ENCODE measurements around the gene SESN1.
"Not testable (repeated sequence)": the region's sequence is repeated elsewhere in the genome, so short reads cannot be mapped to it uniquely, and the experiment has no call there.

SESN1 gene

DNA sequence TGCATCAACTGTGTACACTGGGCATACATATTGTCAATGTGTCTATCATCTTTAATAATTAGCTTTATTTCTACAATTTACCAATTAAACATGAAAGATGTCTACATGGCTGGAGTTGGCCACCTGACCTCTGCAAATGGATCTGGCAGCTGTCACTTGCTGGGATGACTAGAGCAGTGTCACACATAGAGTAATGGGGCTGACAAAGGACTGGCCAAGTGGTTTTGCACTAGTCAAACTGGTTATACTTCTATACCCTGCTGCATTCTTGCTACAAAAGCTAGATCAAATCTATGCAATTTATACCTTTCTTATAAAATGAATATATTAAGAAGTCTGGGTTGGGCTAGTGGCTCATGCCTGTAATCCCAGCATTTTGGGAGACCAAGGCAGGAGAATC is 99.3 kb downstream of the SESN1 start:
- no peak for DNase-seq

DNA sequence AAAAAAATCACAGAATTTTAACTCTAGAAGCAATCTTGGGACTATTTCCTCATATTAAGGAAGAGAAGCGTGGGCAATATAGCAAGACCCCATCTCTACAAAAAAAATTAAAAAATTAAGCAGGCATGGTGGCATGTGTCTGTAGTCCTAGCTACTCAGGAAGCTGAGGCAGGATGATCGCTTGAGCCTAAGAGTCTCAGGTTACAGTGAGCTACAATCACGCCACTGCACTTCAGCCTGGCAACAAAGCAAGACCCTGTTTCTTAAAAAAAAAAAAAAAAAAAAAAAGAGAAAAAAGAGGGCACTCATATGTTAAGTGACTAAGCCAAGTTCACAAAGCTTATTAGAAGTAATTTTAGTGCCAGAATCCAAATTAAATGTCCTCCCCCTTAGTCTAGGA is 100.8 kb downstream of the SESN1 start:
- DNase-seq, result no peak

DNA sequence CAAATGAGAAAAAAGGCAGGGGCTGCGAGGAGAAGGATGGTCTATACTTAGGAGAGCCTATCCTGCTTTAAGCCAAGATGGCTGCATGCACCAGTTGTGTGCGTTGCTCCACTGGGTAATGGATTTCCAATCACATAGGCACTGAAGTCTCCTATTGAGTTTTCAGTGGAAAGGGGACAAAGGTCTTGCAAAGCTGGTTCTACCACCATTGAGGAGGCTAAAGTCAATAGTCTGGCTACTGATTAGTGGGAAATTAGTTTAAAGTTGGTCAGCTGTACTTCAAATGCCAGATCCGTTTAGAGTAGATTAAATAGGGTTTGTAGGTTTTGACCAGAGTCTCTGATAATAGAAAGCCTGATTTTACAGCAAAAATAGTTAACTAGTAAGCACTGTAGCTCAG is 104.9 kb downstream of the SESN1 start:
- no peak for DNase-seq

DNA sequence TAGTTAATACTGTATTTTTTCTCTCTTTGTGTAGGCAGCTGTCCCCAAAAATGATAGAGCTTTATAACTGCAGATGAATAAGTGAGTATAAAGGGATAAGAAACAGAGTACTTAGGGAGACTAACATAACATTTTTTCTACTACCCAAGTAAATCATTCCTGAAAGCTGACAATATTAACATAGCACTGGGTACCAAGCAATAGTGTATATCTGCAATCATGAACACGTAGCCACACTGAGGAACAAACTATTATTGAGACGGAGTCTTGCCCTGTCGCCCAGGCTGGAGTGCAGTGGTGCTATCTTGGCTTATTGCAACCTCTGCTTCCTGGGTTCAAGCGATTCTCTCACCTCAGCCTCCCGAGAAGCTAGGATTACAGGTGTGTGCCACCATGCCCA is 105.9 kb downstream of the SESN1 start:
- no peak for DNase-seq

DNA sequence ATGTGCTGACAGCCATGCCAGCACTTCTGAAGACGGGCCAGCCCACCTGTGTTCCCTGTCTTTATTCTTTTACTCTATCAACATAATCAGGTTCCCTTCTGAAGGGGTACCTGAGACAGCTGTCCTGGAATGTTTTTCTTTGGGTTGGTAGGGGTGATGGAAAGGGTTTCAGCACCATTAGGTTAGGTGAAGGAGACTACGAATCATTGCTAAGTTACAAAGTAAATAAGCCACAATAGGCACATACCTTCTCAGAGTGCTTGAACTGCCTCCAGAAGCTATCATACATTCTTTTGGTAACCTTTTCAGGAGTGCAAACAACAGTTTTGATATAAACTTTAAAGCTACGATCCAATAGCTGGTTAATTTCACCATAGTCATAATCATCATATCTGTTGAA is 106.3 kb downstream of the SESN1 start:
- DNase-seq, result no peak

DNA sequence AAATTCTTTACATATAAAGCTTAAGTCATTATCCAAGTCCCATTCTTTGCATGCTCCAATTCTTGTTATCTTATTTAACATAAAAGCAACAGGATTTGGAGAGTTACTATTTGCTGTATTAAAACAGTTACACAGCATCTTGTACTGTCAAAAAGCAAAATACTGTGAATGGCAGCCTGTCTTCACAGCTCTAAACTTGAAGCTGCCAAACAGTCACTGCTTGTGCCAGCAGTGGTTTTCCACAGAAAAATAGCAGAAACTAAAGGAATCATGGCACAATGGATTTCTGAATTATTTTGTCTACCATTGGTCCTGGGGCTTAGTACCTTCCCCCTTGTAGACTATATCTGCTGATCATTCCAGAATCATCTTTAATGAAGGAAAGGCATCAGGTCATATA is 107.5 kb downstream of the SESN1 start:
- no peak for DNase-seq

DNA sequence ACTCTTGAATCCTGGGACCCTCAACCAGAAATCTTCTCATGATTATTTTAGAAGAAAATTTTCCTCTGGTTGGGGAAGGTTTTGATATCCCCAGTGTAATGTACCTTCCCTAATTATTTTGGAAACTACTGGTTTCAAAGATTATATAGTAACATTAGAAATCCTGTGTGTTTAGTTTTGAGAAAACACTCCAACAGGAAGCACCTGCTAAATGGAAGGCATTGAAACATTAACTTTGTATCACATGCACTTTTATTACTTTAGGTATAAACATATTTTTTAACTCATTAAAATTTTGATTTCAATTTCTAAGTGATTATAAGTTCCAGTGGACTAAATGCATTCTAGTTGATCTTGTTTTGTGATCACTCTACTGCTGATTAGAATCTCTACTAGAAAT is 109.3 kb downstream of the SESN1 start:
- no peak for DNase-seq

DNA sequence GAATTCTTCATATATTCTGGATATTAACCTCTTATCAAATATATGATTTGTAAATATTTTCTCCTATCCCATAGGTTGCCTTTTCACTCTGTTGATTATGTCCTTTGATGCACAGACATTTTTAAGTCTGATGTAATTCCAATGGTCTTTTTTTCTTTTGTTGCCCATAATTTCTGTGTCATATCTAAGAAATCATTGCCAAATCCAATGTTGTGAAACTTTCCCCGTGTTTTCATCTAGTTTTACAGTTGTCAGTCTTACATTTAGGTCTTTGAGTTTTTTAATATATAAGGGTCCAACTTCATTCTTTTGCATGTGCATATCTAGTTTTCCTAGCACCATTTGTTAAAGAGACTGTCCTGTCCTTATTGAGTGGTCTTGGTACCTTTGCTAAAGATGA is 111.5 kb downstream of the SESN1 start:
- no peak for DNase-seq

DNA sequence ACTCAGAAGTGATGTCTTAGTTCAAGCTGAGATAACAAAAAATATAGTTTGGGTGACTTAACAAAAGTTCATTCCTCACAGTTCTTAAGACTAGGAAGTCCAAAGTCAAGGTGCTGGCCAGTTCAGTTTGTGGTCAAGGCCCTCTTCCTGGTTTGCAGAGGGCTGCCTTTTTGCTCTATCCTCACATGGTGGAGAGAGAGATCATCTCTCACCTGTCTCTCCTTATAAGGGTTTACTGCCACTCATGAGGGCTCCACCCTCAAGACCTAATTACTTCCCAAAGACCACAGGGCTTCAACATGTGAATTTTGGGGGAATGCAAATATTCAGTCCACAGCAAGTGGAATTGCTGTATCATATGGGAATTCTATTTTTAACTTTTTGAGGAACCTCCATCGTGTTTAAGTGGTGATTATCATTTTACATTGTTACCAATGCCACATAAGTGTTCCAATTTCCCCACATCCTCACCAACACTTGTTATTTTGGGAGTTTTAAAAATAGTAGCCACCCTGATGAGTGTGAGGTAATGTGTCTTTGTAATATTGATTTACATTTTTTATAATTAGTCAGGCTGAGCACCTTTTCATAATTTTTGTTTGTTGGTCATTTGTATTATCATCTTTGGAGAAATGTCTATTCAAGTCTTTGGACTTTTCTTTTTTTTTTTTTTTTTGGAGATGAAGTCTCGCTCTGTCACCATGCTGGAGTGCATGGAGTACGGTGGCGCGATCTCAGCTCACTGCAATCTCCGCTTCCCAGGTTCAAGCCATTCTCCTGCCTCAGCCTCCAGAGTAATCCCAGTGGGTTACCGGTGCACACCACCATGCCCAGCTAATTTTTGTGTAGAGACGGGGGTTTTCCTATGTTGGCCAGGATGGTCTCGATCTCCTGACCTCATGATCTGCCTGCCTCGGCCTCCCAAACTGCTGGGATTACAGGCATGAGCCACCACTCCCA is 112.2 kb downstream of the SESN1 start:
- no peak for DNase-seq

DNA sequence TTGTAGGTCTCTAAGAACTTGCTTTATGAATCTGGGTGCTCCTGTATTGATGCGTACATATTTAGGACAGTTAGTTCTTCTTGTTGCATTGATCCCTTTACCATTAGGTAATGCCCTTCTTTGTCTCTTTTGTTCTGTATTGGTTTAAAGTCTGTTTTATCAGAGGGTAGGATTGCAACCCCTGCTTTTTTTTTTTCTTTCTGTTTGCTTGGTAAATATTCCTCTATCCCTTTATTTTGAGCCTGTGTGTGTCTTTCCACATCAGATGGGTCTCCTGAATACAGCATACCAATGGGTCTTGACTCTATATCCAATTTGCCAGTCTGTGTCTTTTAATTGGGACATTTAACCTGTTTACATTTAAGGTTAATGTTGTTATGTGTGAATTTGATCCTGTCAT is 116.0 kb downstream of the SESN1 start:
- not testable (repeated sequence) for DNase-seq

DNA sequence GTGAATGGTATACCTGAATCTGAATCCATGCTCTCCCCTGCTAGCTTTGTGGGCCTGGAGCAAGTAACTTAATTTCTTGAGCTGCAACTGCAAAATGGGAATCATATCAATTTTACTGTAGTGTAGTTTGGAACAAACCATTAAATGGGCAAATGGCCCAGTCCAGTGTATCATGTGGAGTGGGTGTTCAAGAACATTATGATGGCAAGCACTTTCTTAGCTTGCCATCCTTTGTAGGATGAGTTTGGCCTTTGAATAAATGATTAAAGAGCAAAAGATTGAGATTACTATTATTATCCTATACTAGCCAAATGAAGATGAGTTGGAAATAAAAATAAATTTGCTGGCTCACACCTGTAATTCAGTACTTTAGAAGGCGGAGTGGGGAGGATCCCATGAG is 120.4 kb downstream of the SESN1 start:
- DNase-seq, result no peak

DNA sequence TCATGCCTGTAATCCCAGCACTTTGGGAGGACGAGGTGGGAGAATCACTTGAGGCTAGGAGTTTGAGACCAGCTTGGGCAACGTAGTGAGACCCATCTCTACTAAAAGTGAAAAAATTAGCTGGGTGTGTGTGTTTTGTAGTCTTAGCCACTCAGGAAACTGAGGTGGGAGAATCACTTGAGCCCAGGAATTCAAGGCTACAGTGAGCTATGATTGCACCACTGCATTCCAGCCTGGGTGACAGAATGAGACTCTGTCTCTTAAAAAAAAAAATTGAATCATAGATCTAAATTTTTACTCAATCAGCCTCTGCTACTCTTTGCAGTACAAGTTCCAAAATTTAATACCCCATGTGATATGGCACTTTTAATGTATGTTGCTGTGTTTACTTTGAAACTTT is 124.9 kb downstream of the SESN1 start:
- DNase-seq, result no peak

DNA sequence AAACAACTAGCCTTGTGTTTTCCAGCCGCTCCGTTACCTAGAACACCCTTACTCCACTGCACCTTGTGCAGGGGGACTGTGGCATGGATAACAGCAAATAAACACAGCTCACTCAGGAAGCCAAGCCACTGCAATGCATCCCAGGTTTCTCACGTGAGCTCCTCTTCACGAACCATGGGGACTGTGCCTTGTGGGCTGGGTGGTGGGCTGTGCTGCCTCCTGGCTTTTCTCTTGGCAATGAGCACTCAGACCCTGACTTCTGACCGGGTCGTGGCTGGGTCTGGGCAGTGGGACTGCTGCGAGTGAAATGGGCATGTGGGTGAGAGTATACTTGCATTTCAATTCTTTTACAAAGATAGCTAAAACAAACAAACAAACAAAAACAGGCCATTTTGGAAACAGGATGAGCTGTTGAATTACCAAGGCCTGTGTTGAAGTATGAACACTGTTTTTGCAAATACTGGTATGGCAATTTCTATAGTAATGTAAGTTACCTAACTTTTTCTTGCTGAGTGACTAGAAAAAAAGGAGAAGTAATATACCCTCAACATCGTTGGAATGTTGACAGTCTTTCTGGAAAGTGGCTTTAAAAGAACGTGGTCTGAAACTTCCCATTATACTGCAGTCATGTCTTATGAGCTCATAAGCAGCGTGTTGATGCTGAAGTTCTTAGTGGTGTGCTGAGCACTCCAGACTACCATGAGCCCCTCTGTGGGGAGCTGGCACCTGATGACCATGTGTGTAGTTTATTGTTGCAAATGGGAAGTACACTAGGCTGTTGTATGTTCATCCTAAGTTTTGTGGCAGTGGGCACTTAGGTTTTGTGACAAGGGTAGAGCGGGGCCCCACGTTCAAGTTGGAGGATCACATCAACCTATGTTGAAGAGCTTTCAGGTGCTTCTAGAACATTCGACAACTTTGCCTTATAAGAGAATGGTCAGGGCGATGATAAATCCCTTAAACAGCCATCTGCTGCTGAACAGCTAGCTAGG is 126.0 kb downstream of the SESN1 start:
- no peak for DNase-seq

DNA sequence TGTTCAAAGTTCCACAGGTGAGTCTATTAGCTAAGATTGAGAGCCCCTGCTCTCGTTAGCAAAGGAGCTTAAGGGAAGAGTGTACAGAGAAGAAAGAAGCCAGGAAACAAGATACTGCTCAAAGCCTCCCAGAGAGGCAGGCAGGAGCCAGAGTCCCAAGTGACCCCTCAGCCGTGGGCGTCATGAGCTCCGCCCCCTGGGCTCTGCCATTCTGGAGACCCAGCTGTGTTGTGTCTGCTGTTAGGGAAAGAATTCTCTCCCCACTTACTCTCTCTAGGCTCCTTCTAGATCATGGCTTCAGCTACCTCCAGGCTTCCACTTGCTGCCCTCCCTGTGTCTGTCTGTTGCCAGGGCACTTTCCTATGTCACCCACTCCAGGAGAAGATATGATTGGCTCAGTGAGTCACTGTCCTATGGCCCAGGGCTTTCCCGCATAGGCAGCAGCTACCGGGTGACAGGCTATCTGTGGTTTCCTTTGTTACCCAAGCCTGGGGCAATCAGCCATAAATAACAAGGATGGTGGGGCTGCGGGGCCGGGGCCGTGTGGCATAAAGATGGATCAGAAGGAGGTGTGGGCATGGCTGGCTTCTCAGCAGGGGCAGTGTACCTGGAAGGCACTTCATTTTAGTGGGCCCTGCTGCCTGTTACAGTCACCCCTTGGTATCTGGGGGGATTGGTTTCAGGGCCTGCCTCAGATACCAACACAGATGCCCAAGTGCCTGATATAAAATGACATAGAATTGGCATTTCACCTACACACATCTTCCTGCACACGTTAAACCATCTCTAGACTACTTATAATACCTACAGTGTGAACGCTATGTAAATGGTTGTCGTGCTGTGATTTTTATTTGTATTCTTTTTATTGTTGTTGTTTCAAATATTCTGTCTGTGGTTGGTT is 127.5 kb downstream of the SESN1 start:
- DNase-seq, result no peak

DNA sequence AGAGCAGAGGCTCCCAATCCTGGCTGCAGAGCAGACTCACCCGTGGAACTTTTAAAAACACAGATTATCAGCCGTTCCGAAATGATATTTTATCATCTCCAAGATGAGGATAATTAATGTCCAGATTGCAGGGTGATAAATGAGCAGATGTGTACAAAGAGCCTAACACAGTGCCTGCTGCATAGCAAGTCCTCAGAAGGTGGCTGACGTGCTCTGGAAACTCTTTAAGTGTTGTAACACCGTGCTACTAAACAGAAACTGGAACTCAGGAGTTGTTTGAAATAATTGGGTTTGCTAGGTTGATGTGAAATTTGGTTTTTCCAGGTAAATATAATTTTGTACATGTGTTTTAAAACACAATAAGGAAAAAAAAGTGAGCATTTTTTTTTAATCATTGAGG is 128.4 kb downstream of the SESN1 start:
- no peak for DNase-seq

DNA sequence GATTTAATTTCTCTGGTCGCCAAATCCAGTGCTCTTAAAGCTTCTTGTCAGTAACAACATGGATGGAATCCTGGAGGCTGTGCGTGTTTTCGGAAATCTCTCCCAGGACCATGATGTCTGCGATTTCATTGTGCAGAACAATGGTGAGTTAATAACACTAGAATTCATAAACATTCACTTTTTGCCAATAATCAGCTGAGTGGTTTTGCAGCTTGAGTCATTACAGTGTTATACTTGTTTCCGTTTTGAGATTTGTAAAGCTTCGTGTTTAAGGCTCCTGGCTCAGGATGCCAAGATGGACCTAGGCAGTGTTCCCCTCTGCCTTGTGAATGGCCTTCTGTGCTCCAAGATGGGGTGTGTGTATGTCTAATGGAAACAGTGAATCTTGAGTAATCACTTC is 132.7 kb downstream of the SESN1 start:
- DNase-seq, result no peak

DNA sequence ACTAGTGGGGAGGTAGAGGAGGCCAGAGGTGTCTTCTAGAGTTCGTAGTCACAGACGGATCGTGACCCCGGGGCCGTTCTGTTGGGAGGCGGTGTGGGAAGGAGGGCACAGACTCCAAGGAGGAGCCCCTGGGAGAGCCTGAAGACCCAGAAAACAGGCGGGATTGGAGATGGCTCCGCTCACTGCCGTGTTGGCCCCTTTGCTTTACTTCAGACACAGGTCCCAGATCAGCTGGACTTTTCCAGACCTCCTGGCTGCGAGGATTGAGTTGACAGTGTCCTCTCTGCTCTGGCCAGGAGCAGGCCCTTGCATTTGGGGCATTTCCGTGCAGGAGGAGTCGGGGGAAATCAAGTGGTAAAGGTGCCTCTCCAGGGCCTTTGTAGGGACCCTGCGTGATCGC is 133.6 kb downstream of the SESN1 start:
- DNase-seq, result no peak

DNA sequence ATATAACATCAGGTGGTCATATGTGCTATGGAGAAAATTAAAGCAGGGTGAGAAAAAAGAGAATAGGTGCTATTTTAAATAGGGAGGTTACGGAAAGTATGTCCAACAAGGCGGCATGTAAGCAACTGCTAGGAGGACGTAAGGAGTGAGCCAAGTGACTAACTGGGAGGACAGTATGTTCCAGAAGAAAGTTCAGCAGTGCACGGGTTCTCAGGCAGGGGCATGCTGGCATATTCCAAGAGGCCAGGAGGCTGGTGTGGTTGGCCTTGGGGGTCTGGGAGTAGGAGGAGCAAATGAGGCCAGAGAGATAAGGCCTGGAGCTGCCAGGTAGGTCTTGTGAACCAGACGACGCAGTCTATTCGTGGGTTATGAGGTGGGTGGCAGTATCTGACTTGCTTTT is 134.0 kb downstream of the SESN1 start:
- no peak for DNase-seq

DNA sequence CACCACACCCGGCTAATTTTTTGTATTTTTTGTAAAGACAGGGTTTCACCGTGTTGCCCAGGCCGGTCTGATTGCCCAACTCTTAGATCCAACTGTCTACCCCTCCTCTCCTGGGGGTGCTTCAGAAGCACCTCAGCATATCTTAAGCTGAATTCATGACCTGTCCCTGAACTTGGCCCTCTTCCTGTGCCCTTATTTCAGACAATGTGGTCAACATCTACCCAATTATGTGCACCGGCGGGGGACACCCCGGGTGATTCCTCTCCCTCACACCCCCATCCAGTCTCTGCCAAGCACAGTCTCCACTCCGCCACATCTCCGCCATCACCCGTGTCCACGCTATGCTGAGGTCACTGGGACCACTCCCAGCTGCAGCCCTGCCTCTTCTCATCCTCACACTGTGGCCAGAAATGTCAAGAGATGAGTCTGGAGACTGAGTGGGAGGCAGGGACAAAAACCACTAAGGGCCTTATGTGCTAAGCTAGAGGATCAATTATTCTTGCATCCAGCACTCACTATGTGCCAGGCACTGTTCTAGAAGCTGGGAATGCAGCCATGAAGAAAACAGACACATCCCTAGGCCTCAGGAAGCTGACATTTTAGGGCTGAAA is 134.6 kb downstream of the SESN1 start:
- DNase-seq, result no peak

DNA sequence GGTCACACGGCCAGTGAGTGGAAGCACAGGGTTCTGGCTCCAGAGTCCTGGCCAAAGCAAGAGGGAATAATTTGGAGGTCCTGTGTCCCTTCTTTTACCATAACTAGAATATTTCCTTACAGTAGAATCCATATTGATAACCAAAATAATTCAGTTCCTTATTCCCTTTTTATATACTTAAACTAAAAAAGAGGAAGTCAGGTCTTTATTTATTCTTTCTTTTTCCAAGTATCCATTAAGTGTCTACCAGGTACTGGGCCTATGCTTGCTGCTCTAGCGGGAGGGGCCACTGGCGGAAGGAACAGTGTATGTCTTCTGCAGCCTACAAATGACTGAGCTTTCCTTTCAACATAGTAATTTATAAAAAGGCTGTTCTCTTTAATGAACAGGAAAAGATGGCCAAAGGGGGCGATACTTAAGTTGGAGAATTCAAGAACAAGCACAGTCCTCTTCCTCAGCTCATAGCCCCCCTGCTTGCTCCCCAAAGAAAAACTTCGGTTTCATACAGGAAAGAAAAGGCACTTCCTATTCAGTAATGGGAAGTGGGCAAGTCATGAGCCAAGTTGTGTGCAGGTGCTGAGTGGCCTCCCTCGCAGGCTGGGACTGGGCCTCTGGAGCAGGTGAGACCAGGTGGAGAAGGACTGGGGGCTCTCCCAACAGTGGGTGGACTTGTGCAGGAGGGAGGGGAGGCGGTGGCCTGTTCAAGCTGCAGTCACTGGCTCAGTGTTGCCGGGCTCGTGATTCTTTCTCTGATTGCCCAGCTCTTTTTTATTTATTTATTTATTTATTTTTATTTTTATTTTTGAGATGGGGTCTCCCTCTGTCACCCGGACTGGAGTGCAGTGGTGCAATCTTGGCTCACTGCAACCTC is 135.5 kb downstream of the SESN1 start:
- no peak for DNase-seq

DNA sequence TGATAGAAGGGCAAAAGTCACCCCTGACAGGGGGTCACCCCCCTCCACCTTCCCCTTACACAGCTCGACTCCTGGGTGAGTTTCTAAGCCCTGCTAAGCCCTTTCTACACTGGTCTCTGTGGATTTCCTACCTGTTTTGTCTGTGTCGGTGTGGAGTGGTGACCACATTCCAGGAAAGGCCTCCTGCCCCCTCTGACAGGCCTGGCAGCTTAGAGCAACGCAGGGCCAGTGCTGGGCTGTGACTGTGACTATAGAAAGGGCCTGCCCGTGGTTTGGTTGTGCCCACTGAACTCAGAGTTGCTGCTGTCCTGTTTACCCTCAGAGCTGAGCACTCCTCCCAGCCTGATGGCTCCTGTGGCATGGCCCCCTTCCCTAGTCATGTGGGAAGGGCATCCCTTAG is 137.4 kb downstream of the SESN1 start:
- no peak for DNase-seq

Measured in cortex of kidney (tissue), 1 donor.